Caco-2 (cell line): Measurements from ENCODE around the gene LUC7L3. TPM values are rescaled to one million over a fixed set of nuclear protein-coding genes. Genes with fewer than 3 reads are reported as not detected.
A peak's percentile ranks its signal among the peaks of the same experiment; 100 is the strongest.

Experiments
- BruUV-seq: library from RNA; stranded (reverse); fragments of 400-500 nt; replicated peaks from 2 replicates; lab custom pipeline; 2021; lab: Mats Ljungman, UMichigan
- CTCF ChIA-PET: fragments of 300-600 bp; sonication (Branson Sonifier 250); formaldehyde crosslinking; loops from one replicate; lab custom pipeline; 2022; ENCODE audit warnings: antibody characterized with exemption; lab: Charles Lee
- POLR2A ChIA-PET: fragments of 300-600 bp; sonication (Branson Sonifier 250); formaldehyde crosslinking; loops from one replicate; lab custom pipeline; 2022; ENCODE audit warnings: antibody characterized with exemption; lab: Charles Lee
- DNase-seq, 2 experiments: peaks; one replicate each; pipeline versions ENCODE4 v3.0.0 to v3.0.0-alpha.2; 2020 to 2022
- H3K27me3 ChIP-seq: replicated peaks from 2 replicates; pipeline ENCODE4 v1.6.0; 2011; ENCODE audit warnings: low read length; ENCODE audit not compliant: control insufficient read depth, insufficient read depth
- H3K36me3 ChIP-seq: 2 replicates; pipeline ENCODE4 v1.5.1; 2011; ENCODE audit warnings: low read length; ENCODE audit not compliant: control insufficient read depth, insufficient read depth
- H3K4me1 ChIP-seq: fragments of 250-450 bp; sonication (Bioruptor Pico); 2 replicates; pipeline ENCODE4 v1.5.1; 2020; ENCODE audit warnings: mild to moderate bottlenecking
- H3K4me3 ChIP-seq: 2 replicates; pipeline ENCODE4 v1.5.1; 2011; ENCODE audit warnings: low read depth, mild to moderate bottlenecking, control low read depth, low read length
- H3K9me3 ChIP-seq: fragments of 250-450 bp; sonication (Bioruptor Pico); 2 replicates; pipeline ENCODE4 v1.5.1; 2020; ENCODE audit warnings: mild to moderate bottlenecking, moderate library complexity
- H3K27ac Mint-ChIP-seq: one replicate; pipeline ENCODE4 v1.8.0; 2022; ENCODE audit warnings: mixed read lengths; ENCODE audit not compliant: unreplicated experiment
- H3K27me3 Mint-ChIP-seq: one replicate; pipeline ENCODE4 v1.8.0; 2022; ENCODE audit warnings: mixed read lengths; ENCODE audit not compliant: insufficient read depth, unreplicated experiment
- H3K36me3 Mint-ChIP-seq: one replicate; pipeline ENCODE4 v1.8.0; 2022; ENCODE audit warnings: mild to moderate bottlenecking, mixed read lengths; ENCODE audit not compliant: insufficient read depth, unreplicated experiment
- H3K4me1 Mint-ChIP-seq: one replicate; pipeline ENCODE4 v1.8.0; 2022; ENCODE audit warnings: low read depth, mixed read lengths; ENCODE audit not compliant: unreplicated experiment
- H3K4me3 Mint-ChIP-seq: one replicate; pipeline ENCODE4 v1.8.0; 2022; ENCODE audit warnings: mild to moderate bottlenecking, moderate library complexity, mixed read lengths; ENCODE audit not compliant: unreplicated experiment
- H3K9me3 Mint-ChIP-seq: one replicate; pipeline ENCODE4 v1.8.0; 2022; ENCODE audit warnings: mixed read lengths; ENCODE audit not compliant: unreplicated experiment
- intact Hi-C: fragments of 100-400 bp; cut with micrococcal nuclease; formaldehyde crosslinking; loops from one replicate; pipeline ENCODE4 v1.10.0; 2022; ENCODE audit not compliant: unreplicated experiment
- total RNA-seq: library from RNA; stranded (reverse); gene quantifications from 2 replicates; pipeline ENCODE4 v1.2.3, GENCODE V29; 2022
- TF ChIP-seq, protein P1 (sequence below), 2 experiments: fragments of 200-600 bp in 1 of 2; IDR thresholded peaks; 1 replicate in 1 of 2; 2 replicates in 1 of 2; pipeline versions ENCODE4 v1.5.1 to v1.8.0; 2011 to 2022; ENCODE audit warnings: antibody characterized with exemption in 1 of 2, control low read depth in 1 of 2, inconsistent platforms in 1 of 2, low read depth in 1 of 2, low read length in 1 of 2, mild to moderate bottlenecking in 1 of 2, moderate library complexity in 1 of 2; ENCODE audit not compliant: insufficient read depth in 1 of 2, severe bottlenecking in 1 of 2, unreplicated experiment in 1 of 2

LUC7L3 gene
- total RNA-seq, 1 experiment from 2014 or later, result 287 TPM

DNA sequence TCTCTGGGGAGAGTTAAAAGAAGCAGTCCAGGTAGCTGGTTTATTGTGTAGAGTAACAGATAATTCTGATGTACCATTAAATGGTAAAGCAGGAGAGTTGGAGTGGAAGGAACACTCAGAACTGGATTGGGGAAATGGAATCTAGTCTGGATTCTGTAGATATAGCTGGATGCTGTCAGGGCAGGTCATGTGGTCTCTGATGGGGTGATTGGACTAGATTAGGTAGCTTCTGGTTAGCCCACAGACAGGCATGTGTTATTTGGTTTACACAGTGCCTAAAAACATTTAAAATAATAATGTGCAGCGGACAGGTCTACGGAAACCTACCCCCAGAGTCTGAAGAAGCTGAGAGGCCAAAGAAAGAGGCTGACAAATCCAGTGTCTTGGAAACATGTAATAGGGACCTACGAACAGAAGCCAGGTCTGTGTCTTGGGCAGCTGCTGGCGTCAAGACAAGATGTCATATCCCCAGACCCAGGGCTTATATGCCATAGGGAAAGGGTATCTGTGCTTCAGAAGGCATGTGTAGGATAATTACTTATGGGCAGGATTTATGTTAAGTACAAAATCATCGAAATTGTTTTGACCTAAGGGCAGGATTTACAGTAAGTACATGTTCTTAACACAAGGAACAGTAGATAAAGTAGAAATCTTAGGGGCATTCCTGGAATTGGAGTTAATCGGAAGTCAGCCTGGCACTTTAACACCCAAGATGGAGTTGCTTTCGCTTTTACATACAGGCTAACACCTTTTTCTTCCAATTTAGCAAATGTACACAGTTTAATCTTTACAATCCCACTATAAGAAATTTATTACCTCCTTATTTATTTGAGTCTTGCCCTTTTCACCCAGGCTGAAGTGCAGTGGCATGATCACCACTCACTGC, 12.4 kb downstream of the LUC7L3 start:
- Mint-ChIP-seq H3K4me1 (peaks cover 32% of the 10 kb centered on the region), H3K4me3 (no peak overlapping the region), H3K27me3 (no peaks in the 10 kb centered on the region), H3K9me3 (no peaks in the 10 kb centered on the region), H3K27ac (peak overlapping the region; percentile 18), H3K36me3 (peaks cover 53% of the 10 kb centered on the region)
- H3K9me3 ChIP-seq, result no peaks in the 10 kb centered on the region
- peaks cover 11% of the 10 kb centered on the region for H3K4me1 ChIP-seq
- no peaks in the 10 kb centered on the region for H3K27me3 ChIP-seq
- CTCF ChIA-PET, result interaction anchor here (0.6 kb wide), 1 partner anchor 532 kb away, joined by 7 read pairs; no protein-coding TSS in a partner anchor
- POLR2A ChIA-PET, result interaction anchor here (0.5 kb wide), 1 partner anchor 27 kb away, joined by 4 read pairs; no protein-coding TSS in a partner anchor
- DNase-seq, result no peak
- BruUV-seq, result no TSS peak
- no peak overlapping the region for H3K4me3 ChIP-seq
- peaks cover 4% of the 10 kb centered on the region; the same call in 1 of the 2 replicates for H3K36me3 ChIP-seq
- TF ChIP-seq, protein P1, sequence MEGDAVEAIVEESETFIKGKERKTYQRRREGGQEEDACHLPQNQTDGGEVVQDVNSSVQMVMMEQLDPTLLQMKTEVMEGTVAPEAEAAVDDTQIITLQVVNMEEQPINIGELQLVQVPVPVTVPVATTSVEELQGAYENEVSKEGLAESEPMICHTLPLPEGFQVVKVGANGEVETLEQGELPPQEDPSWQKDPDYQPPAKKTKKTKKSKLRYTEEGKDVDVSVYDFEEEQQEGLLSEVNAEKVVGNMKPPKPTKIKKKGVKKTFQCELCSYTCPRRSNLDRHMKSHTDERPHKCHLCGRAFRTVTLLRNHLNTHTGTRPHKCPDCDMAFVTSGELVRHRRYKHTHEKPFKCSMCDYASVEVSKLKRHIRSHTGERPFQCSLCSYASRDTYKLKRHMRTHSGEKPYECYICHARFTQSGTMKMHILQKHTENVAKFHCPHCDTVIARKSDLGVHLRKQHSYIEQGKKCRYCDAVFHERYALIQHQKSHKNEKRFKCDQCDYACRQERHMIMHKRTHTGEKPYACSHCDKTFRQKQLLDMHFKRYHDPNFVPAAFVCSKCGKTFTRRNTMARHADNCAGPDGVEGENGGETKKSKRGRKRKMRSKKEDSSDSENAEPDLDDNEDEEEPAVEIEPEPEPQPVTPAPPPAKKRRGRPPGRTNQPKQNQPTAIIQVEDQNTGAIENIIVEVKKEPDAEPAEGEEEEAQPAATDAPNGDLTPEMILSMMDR (IDR thresholded peaks at IDR 0.05; ENCODE audit: insufficient read depth in 1 of 2, low read depth in 1 of 2, low read length in 1 of 2, severe bottlenecking in 1 of 2, unreplicated experiment in 1 of 2), result no peak
- intact Hi-C loops, result loop anchor here (10.0 kb wide), 1 partner anchor 63 kb away; no protein-coding TSS in a partner anchor

DNA sequence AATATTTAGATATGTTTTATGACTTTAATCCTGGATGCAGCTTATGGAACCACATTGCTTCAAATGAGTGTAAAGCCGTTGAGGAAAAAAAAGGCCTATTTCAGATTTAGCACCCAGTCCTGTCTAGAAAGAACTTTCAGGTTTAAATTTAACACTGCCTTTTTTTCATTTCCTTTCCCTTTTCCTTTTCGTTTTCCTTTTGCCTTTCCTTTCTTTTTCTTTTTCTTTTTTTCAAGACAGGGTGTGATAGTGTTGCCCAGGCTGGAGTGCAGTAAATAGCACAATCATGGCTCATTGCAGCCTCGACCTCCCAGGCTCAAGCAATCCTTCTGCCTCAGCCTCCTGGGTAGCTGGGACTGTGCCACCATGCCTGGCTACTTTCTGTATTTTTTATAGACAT, 15.9 kb downstream of the LUC7L3 start:
- Mint-ChIP-seq H3K36me3 (peaks cover 80% of the 10 kb centered on the region), H3K4me1 (peaks cover 23% of the 10 kb centered on the region), H3K9me3 (no peaks in the 10 kb centered on the region), H3K4me3 (no peak overlapping the region), H3K27ac (peak overlapping the region; percentile 6), H3K27me3 (no peaks in the 10 kb centered on the region)
- intact Hi-C loops, result loop anchor here (10.0 kb wide), 1 partner anchor 60 kb away; no protein-coding TSS in a partner anchor
- no peak for DNase-seq
- H3K27me3 ChIP-seq, result no peaks in the 10 kb centered on the region
- TF ChIP-seq, protein P1 (IDR thresholded peaks at IDR 0.05; ENCODE audit: insufficient read depth in 1 of 2, low read depth in 1 of 2, low read length in 1 of 2, severe bottlenecking in 1 of 2, unreplicated experiment in 1 of 2), result no peak
- H3K36me3 ChIP-seq, result peaks cover 13% of the 10 kb centered on the region; the same call in 1 of the 2 replicates
- peaks cover 4% of the 10 kb centered on the region; the same call in 1 of the 2 replicates for H3K4me1 ChIP-seq
- ChIA-PET CTCF (no interaction called here), POLR2A (interaction anchor here (0.7 kb wide), 1 partner anchor 271 kb away, joined by 3 read pairs; no protein-coding TSS in a partner anchor)
- H3K4me3 ChIP-seq, result no peak overlapping the region
- no TSS peak for BruUV-seq
- H3K9me3 ChIP-seq, result no peaks in the 10 kb centered on the region

DNA sequence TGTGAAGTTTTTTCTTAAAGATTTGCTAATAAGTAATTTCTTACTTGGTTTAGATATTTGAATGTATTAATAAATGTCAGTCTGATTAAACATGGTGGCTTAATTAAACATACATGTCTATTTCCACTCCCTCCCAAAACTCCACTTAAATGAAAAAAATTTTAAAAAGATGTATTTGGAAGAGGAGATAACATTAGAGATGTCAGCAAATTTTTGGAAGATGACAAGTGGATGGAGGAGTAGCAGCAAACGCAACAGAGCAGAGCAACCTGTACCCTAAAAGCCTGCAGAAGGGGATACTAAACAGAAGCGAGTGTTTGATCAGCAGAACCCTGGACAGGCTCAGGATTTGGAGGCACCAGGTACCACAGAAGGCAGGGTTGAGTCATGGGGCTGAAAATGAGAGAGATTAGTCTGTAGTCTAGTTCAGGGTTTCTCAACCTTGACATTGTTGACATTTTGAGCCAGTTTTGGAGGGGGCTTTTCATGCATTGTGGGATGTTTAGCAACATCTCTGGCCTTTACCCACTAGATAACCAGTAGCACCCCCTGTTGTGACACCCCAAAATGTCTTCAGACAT, 17.8 kb downstream of the LUC7L3 start:
- no peak overlapping the region for H3K4me3 Mint-ChIP-seq
- H3K27me3 Mint-ChIP-seq, result no peaks in the 10 kb centered on the region
- no TSS peak for BruUV-seq
- no peaks in the 10 kb centered on the region; the same call in 1 of the 2 replicates for H3K4me1 ChIP-seq
- ChIA-PET CTCF (no interaction called here), POLR2A (no interaction called here)
- no peaks in the 10 kb centered on the region for H3K9me3 ChIP-seq
- H3K9me3 Mint-ChIP-seq, result no peaks in the 10 kb centered on the region
- H3K36me3 ChIP-seq, result peaks cover 20% of the 10 kb centered on the region
- peak overlapping the region; percentile 17 for H3K27ac Mint-ChIP-seq
- peaks cover 11% of the 10 kb centered on the region for H3K4me1 Mint-ChIP-seq
- H3K4me3 ChIP-seq, result no peak overlapping the region
- peaks cover 87% of the 10 kb centered on the region for H3K36me3 Mint-ChIP-seq
- no peak for DNase-seq
- TF ChIP-seq, protein P1 (IDR thresholded peaks at IDR 0.05; ENCODE audit: insufficient read depth in 1 of 2, low read depth in 1 of 2, low read length in 1 of 2, severe bottlenecking in 1 of 2, unreplicated experiment in 1 of 2), result no peak
- H3K27me3 ChIP-seq, result no peaks in the 10 kb centered on the region
- intact Hi-C loops, result loop anchor here (10.0 kb wide), 1 partner anchor 58 kb away; no protein-coding TSS in a partner anchor
